ENCODE data around the gene CDKN1C.

CDKN1C gene

DNA sequence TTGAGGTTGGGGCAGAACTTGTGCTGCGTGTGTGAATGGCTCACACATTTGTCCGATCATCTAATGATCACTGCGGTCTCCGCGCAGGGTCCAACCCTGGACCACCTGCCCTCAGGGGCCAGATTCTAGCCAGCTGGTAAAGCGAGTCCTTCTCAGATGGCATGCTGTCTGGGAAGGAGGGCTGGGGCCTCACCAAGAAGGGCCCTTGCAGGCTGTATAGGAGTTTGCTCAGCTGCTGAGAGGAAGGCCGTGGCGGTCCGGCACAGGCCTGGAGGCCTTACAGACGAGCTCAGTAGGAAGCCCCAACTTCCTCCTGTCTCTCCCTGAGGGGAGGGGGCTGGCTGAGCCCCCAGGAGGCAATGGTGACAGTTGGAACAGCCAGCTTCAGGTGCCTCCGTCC lies 29.9 kb upstream of the CDKN1C start:
- DNase-seq (ENCODE audit: low read depth, low spot score): no peak
- CTCF ChIA-PET: interaction anchor here (0.9 to 1.6 kb wide), 6 partner anchors 11 to 382 kb away, joined by 3 to 6 read pairs (median 4); partner anchors contain the start of gene PHLDA2
- TF ChIP-seq, protein P1, sequence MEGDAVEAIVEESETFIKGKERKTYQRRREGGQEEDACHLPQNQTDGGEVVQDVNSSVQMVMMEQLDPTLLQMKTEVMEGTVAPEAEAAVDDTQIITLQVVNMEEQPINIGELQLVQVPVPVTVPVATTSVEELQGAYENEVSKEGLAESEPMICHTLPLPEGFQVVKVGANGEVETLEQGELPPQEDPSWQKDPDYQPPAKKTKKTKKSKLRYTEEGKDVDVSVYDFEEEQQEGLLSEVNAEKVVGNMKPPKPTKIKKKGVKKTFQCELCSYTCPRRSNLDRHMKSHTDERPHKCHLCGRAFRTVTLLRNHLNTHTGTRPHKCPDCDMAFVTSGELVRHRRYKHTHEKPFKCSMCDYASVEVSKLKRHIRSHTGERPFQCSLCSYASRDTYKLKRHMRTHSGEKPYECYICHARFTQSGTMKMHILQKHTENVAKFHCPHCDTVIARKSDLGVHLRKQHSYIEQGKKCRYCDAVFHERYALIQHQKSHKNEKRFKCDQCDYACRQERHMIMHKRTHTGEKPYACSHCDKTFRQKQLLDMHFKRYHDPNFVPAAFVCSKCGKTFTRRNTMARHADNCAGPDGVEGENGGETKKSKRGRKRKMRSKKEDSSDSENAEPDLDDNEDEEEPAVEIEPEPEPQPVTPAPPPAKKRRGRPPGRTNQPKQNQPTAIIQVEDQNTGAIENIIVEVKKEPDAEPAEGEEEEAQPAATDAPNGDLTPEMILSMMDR (IDR thresholded peaks at IDR 0.05; ENCODE audit: insufficient read depth, low read length, missing control alignments): no peak
- H3K4me3 ChIP-seq (ENCODE audit: low read depth, low read length): no peak overlapping the region
- POLR2A ChIA-PET: interaction anchor here (1.8 kb wide), 1 partner anchor 14 kb away, joined by 10 read pairs; the partner anchor contains the start of gene PHLDA2

DNA sequence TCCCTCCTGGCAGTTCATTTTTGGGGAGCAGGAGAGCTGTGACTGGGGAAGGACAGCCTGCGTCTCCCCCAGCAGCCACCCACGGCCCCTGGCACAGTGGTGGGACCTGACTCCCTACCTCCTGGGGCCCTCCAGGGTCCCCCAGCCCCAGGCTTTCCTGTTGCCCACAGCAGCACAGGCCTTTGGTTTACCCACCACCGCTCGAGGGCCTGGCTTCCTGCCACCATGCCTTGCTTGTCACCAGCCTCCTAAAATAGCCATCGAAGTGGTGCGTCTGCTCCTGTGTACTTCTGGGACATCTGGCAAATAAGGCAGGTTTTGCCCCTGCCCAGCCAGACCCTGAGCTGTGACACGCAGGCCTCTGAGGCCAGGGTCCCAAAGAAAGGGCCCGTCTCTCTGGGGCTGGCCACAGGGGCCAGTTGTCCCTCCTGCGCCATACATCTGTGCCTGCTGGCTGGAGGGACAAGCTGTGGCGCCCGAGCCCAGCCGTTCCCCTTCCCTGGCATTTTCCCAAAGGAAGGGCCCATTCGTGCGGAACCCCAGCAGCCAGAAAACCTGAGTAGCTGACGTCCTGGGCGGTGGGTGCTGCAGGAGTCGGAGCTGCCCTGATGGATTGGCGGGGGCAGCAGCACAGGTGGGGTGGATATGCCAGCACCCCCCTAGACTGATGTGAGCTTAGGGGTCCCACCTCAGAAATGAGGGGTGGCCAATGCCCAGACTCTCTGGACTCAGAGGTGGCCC lies 29.1 kb upstream of the CDKN1C start:
- POLR2A ChIA-PET: interaction anchor here (2.2 kb wide), 1 partner anchor 15 kb away, joined by 12 read pairs; the partner anchor contains the start of gene PHLDA2
- TF ChIP-seq, protein P1 (IDR thresholded peaks at IDR 0.05; ENCODE audit: insufficient read depth, low read length, missing control alignments): no peak
- H3K4me3 ChIP-seq (ENCODE audit: low read depth, low read length): no peak overlapping the region
- no peak for DNase-seq (ENCODE audit: low read depth, low spot score)
- CTCF ChIA-PET: interaction anchor here (0.9 to 2.0 kb wide), 4 partner anchors 15 to 381 kb away, joined by 3 to 11 read pairs (median 4); partner anchors contain the start of gene PHLDA2

DNA sequence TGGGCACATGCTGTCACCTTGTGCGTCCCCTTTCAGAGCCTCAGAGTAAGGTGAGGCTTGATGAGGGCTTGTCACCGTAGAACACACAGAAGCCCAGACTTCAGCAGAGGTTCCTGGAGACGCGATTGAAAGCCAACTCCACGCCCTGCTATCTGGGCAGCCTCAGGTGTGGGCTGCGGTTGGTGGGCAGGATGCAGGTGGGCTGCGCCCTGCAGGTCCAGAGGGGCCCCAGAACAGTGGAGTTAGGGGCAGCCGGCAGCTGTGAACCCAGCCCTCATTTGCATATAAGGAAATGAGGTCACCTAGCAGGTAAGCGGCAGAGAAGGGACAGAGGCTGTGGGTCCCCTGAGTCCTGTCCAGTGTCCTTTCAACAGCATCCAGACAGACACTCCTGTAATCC lies 28.2 kb upstream of the CDKN1C start:
- H3K4me3 ChIP-seq (ENCODE audit: low read depth, low read length): no peak overlapping the region
- DNase-seq (ENCODE audit: low read depth, low spot score): no peak
- TF ChIP-seq, protein P1 (IDR thresholded peaks at IDR 0.05; ENCODE audit: insufficient read depth, low read length, missing control alignments): no peak
- POLR2A ChIA-PET: interaction anchor here (2.2 kb wide), 1 partner anchor 16 kb away, joined by 12 read pairs; the partner anchor contains the start of gene PHLDA2
- CTCF ChIA-PET: interaction anchor here (2.0 to 2.7 kb wide), 2 partner anchors 16 to 381 kb away, joined by 11 to 17 read pairs; partner anchors contain the start of gene PHLDA2

DNA sequence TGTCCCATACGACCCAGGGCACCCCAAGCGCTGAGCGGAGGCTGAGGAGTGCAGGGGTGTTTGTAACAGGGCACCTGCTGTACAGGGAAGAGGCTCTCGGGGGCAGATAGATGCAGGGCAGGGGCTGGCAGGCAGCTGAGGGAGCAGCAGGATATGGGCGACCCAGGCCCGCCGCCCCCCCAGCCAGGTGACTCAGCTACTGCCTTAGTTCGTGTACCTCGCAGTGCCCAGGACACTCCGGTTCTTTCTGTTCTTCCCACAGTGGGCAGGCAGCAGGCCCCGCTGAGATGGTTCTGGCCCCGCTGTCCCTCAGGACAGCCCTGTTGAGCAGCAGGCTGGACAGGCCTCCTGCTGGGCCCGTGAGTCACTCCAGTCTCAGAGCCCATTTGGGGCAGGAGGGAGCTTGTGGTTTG lies 27.4 kb upstream of the CDKN1C start:
- ChIA-PET CTCF (interaction anchor here (2.0 to 2.7 kb wide), 3 partner anchors 10 to 380 kb away, joined by 11 to 17 read pairs (median 14); partner anchors contain the start of gene PHLDA2), POLR2A (interaction anchor here (0.5 to 2.2 kb wide), 2 partner anchors 16 to 213 kb away, joined by 3 to 12 read pairs; partner anchors contain the start of genes KCNQ1OT1 and PHLDA2)
- TF ChIP-seq, protein P1 (IDR thresholded peaks at IDR 0.05; ENCODE audit: insufficient read depth, low read length, missing control alignments): no peak
- DNase-seq (ENCODE audit: low read depth, low spot score): no peak
- no peak overlapping the region for H3K4me3 ChIP-seq (ENCODE audit: low read depth, low read length)

DNA sequence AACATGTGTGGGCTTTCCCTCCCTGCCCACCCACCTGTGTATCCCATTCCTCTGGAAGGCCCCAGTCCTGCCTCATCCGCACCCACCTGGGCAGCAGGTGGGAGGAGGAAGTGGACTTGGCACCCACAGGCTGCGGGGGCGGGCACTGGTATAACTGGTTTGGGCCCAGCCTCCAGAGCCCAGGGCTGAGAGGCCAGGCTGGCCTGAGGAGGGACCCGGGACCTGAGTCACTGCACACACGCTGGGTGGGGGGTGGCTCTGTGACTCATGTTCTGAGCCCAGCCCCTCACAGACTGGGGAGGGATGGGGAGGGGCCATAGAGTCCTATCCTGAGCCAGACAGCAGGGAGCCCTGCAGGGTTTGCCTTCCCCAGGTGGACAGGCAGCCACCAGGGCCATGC lies 26.9 kb upstream of the CDKN1C start:
- ChIA-PET POLR2A (no interaction called here), CTCF (interaction anchor here (2.0 to 2.7 kb wide), 3 partner anchors 10 to 380 kb away, joined by 11 to 17 read pairs (median 14); partner anchors contain the start of gene PHLDA2)
- TF ChIP-seq, protein P1 (IDR thresholded peaks at IDR 0.05; ENCODE audit: insufficient read depth, low read length, missing control alignments): no peak
- H3K4me3 ChIP-seq (ENCODE audit: low read depth, low read length): no peak overlapping the region
- peak; percentile 34 for DNase-seq (ENCODE audit: low read depth, low spot score)

DNA sequence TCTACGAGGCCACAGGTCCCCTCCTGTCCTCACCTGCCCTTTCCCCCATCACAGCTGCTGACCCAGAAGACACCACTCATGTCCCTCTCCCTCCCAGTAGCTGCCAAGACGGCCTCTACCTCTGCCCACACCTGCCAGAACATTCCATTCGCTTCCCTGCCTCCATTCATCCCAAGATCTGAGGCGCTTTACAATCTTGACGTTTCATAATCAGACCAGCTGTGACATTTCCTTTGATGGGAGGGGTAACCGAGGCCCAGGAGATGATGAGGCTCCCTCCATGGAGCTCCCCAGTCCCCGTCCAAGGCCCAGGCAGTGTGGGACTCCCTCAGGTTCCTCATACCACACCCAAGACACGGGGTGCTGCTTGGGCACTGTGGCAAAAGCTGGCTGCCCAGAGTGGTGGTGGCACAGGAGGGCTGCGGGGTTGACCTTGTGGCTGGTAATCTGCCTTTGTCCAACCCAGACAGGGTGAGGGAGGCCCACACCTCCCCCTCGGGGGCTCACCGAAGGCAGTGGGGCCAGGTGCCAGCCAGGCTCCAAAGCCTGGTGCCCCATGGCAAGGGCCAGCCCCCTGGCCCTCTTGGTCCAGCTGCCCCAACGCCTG lies 26.3 kb upstream of the CDKN1C start:
- DNase-seq (ENCODE audit: low read depth, low spot score): no peak
- POLR2A ChIA-PET: no interaction called here
- CTCF ChIA-PET: interaction anchor here (1.1 to 2.7 kb wide), 3 partner anchors 9 to 379 kb away, joined by 3 to 17 read pairs (median 14); a partner anchor contains a TSS
- TF ChIP-seq, protein P1 (IDR thresholded peaks at IDR 0.05; ENCODE audit: insufficient read depth, low read length, missing control alignments): no peak
- no peak overlapping the region for H3K4me3 ChIP-seq (ENCODE audit: low read depth, low read length)

Data from AG04449 (cell line).